AG04450 (cell line): ENCODE results near the gene SEMA6A. TPM values are rescaled to one million over a fixed set of nuclear protein-coding genes. Genes with fewer than 3 reads are reported as not detected.

ENCODE experiments used
- CTCF ChIA-PET: fragments of 300-600, 350-600 bp; formaldehyde crosslinking; extraction: SDS; loops from one replicate; lab custom pipeline; 2022; ENCODE audit warnings: antibody characterized with exemption, inconsistent platforms; lab: Charles Lee
- POLR2A ChIA-PET: fragments of 350-600 bp; formaldehyde crosslinking; extraction: SDS; loops from one replicate; lab custom pipeline; 2021; ENCODE audit warnings: antibody characterized with exemption, inconsistent platforms; lab: Yijun Ruan, JAX
- DNase-seq: peaks from one replicate; pipeline ENCODE4 v3.0.0-alpha.2; 2011; ENCODE audit warnings: low read depth, low spot score
- H3K27ac ChIP-seq: one replicate; pipeline ENCODE4 v1.5.1; 2012; ENCODE audit warnings: low read depth, low read length, control low read depth
- H3K27me3 ChIP-seq: one replicate; pipeline ENCODE4 v1.6.0; 2012; ENCODE audit warnings: low read length; ENCODE audit not compliant: control insufficient read depth, insufficient read depth
- H3K4me3 ChIP-seq: 2 replicates; pipeline ENCODE4 v1.5.1; 2011; ENCODE audit warnings: mild to moderate bottlenecking, low read depth, low read length, control low read depth
- H3K9me3 ChIP-seq: 2 replicates; pipeline ENCODE4 v1.5.1; 2012; ENCODE audit warnings: low read length; ENCODE audit not compliant: control insufficient read depth, insufficient read depth
- CTCF ChIP-seq: IDR thresholded peaks from 2 replicates; pipeline ENCODE4 v1.5.1; 2011; ENCODE audit warnings: low read depth, low read length, control low read depth, inconsistent platforms
- polyA plus RNA-seq: library from polyadenylated mRNA; depleted of rRNA; stranded (reverse); fragments of >200 nt; gene quantifications from 2 replicates; pipeline ENCODE4 v1.2.3, GENCODE V29; 2011

SEMA6A gene
- polyA plus RNA-seq, 1 experiment: 0.17 TPM

GRCh38 chr5:116488356-116489041 is 86.1 kb downstream of the SEMA6A start:
- TF ChIP-seq CTCF: no peak
- ChIA-PET POLR2A (no interaction called here), CTCF (no interaction called here)
- no peak overlapping the region for H3K4me3 ChIP-seq
- no peak for DNase-seq
- H3K9me3 ChIP-seq: no peaks in the 10 kb centered on the region
- no peak overlapping the region for H3K27ac ChIP-seq
- peaks cover 3% of the 10 kb centered on the region for H3K27me3 ChIP-seq

GRCh38 chr5:116487045-116487444 is 87.6 kb downstream of the SEMA6A start:
- no peaks in the 10 kb centered on the region for H3K9me3 ChIP-seq
- ChIA-PET CTCF (no interaction called here), POLR2A (no interaction called here)

GRCh38 chr5:116486588-116486987 is 88.0 kb downstream of the SEMA6A start:
- POLR2A ChIA-PET: no interaction called here
- no peaks in the 10 kb centered on the region for H3K9me3 ChIP-seq
- H3K27ac ChIP-seq: no peak overlapping the region
- CTCF ChIA-PET: no interaction called here
- H3K4me3 ChIP-seq: no peak overlapping the region
- no peak for TF ChIP-seq CTCF
- DNase-seq: no peak
- H3K27me3 ChIP-seq: no peaks in the 10 kb centered on the region

More at GRCh38 chr5:116487045-116487444, 87.6 kb downstream of the SEMA6A start:
- no peak overlapping the region for H3K4me3 ChIP-seq
- no peak for DNase-seq
- no peak for TF ChIP-seq CTCF
- H3K27ac ChIP-seq: no peak overlapping the region
- H3K27me3 ChIP-seq: no peaks in the 10 kb centered on the region

- DNase-seq: no peak
- no peaks in the 10 kb centered on the region for H3K9me3 ChIP-seq
- CTCF ChIA-PET: no interaction called here
- no peak overlapping the region for H3K27ac ChIP-seq
- TF ChIP-seq CTCF: no peak
- H3K4me3 ChIP-seq: no peak overlapping the region
- H3K27me3 ChIP-seq: no peaks in the 10 kb centered on the region
- POLR2A ChIA-PET: no interaction called here
Observed at GRCh38 chr5:116484645-116485044, 90.0 kb downstream of the SEMA6A start.

GRCh38 chr5:116482394-116482793 is 92.2 kb downstream of the SEMA6A start:
- Histone ChIP-seq H3K27me3 (no peaks in the 10 kb centered on the region), H3K9me3 (no peaks in the 10 kb centered on the region), H3K27ac (no peak overlapping the region), H3K4me3 (no peak overlapping the region)
- ChIA-PET POLR2A (no interaction called here), CTCF (no interaction called here)
- TF ChIP-seq CTCF: no peak
- DNase-seq: no peak
